GM19035 (cell line): ENCODE measurements around the gene LACTBL1.

ENCODE experiments used
- ATAC-seq: cut with Tn5 transposase; IDR thresholded peaks from one replicate; pipeline ENCODE4 v1.9.1; 2021; ENCODE audit not compliant: unreplicated experiment

The LACTBL1 gene

GRCh38 chr1:22914633-22915217 is 57.9 kb downstream of the LACTBL1 start:
- ATAC-seq, result no peak

DNA sequence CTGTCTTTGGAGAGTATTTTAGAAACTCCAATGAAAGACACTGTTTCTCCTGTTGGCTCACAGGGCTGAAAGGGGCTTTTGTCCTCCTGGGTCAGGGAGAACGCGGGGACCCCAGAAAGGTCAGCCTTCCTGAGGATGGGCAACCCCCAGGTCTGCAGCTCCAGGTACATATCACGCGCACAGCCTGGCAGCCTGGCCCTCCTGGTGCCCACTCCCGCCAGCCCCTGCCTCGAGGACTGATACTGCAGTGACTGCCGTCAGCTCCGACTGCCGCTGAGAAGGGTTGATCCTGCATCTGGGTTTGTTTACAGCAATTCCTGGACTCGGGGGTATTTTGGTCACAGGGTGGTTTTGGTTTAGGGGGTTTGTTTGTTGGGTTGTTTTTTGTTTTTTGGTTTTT is 58.5 kb downstream of the LACTBL1 start:
- ATAC-seq, result no peak

DNA sequence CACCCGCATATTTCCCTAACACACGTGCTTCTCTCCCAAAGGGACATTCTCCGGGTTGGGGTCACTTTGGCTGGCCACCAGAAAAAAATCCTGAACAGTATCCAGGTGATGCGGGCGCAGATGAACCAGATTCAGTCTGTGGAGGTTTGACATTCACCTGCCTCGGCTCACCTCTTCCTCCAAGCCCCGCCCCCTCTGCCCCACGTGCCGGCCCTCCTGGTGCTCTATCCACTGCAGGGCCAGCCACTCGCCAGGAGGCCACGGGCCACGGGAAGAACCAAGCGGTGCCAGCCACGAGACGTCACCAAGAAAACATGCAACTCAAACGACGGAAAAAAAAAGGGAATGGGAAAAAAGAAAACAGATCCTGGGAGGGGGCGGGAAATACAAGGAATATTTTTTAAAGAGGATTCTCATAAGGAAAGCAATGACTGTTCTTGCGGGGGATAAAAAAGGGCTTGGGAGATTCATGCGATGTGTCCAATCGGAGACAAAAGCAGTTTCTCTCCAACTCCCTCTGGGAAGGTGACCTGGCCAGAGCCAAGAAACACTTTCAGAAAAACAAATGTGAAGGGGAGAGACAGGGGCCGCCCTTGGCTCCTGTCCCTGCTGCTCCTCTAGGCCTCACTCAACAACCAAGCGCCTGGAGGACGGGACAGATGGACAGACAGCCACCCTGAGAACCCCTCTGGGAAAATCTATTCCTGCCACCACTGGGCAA is 59.1 kb downstream of the LACTBL1 start:
- ATAC-seq, result no peak

GRCh38 chr1:22912311-22912710 is 60.4 kb downstream of the LACTBL1 start:
- ATAC-seq, result no peak

- ATAC-seq, result no peak
Observed at GRCh38 chr1:22910986-22911651, 61.5 kb downstream of the LACTBL1 start.

- no peak for ATAC-seq
Observed at GRCh38 chr1:22910286-22910685, 62.4 kb downstream of the LACTBL1 start.

GRCh38 chr1:22908880-22909426 is 63.7 kb downstream of the LACTBL1 start:
- ATAC-seq, result no peak

GRCh38 chr1:22907528-22907927 is 65.1 kb downstream of the LACTBL1 start:
- no peak for ATAC-seq

DNA sequence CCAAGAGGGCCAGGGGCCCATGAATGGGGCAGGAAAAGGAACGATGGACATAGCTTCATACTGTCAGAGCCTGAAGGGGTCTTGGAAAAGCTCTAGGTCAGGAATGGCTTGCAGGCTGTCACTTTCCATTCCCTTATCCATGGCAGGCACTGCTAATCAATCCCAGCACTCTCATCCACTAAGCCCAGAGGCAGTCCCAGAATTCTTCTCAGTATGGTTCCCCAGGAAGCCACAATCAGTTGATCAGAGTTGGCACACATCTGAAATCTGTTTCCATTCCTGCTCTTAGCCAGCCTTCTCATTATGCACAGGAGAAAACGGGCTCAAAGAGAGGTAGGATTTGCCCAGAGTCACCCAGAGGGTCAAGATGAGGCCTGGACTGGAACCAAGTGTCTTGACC is 65.7 kb downstream of the LACTBL1 start:
- ATAC-seq, result no peak

DNA sequence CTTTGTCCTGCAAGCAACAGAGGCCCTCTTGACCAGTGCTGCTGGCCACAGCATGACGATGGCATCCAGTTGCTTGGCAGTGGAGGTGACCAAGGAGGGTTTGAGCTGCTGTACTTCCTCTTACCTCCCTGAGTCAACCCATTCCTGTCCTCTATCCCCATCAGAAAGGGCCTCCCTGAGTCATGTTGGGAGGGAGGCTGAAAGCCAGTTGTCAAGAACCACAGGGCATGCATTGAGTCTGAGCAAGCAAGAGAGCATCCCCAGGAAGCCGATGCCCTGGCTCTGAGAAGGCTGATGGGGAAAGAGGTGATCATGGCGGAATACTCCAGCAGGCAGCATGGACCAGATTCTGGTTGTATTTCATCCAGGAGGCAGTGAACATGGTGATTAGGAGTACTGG is 69.6 kb downstream of the LACTBL1 start:
- no peak for ATAC-seq
